ENCODE data around the gene ELAC2. TPM values are rescaled to one million over a fixed set of nuclear protein-coding genes. Genes with fewer than 3 reads are reported as not detected.
A peak's percentile ranks its signal among the peaks of the same experiment; 100 is the strongest.

The ELAC2 gene
- total and polyA plus RNA-seq, 2 of the 4 experiments (the other 2 are of a cell fraction), result 75.2 to 80.7 TPM

DNA sequence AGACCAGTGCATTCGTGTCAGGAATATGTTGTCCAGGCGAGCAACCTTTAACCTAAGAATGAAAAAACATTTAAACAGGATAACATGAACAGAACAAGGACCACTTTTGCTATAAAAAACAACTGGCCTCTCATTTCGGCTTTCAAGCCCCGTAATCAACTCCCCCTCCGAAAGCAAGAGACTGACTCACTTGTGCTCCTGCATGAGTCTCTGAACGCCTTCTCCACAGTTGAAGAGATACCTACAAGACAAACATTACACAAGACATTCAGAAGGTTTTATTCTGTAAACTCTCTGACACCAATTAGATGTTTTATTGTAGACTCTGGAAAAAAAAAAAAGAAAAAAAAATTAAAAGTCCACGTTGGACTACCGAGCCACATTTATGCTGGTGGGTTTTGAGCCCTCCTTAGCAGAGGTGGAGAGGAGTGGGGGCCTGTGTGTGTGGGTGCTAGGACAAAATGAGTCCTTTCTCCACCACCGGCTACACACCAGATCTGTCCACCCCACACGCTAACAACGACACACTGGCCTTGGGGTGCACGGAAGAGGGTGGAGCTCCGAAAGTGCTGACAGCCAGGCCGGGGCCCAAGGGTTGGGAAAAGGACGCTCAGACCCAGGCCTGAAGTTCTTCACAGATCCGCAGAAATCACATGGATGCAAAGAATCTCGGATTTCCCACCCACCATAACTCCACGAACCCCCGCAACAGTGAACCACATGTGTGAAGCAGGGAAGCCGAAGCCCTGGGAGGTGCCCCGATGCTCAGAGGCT is 759 bp downstream of the ELAC2 start:
- ChIA-PET CTCF (no interaction called here), POLR2A (ENCODE audit: unreplicated experiment) (interaction anchor here (0.6 kb wide), 1 partner anchor 29 kb away, joined by 4 read pairs; no protein-coding TSS in a partner anchor)
- Histone ChIP-seq H2BK15ac (ENCODE audit: low read depth, low read length) (no peak overlapping the region), H3K9me1 (ENCODE audit: insufficient read depth, low read length) (no peaks in the 10 kb centered on the region), H3K14ac (replicated peaks; ENCODE audit: low read depth, low read length) (peak overlapping the region; percentile 93), H2BK120ac (ENCODE audit: low read depth, low read length) (no peak overlapping the region; the same call in 1 of the 2 replicates), H3K56ac (ENCODE audit: extremely low read depth, insufficient read depth, low read length) (peak overlapping the region; percentile 57; the same call in 1 of the 2 replicates), H3K18ac (ENCODE audit: low read depth, low read length) (no peak overlapping the region), H2BK5ac (ENCODE audit: low read depth, low read length, poor library complexity, severe bottlenecking) (peak overlapping the region; percentile 42), H4K5ac (ENCODE audit: low read depth, low read length) (peak overlapping the region; percentile 53; the same call in 1 of the 2 replicates), H2AFZ (replicated peaks; ENCODE audit: low read length, poor library complexity) (peak overlapping the region; percentile 97), H4K91ac (ENCODE audit: insufficient read depth, low read depth, low read length) (peak overlapping the region; percentile 65), H4K8ac (ENCODE audit: low read depth in 2 of 2, low read length in 2 of 2) (peak overlapping the region; percentile 53 to 79; a peak in 3 of 4 replicates), H3K4ac (ENCODE audit: low read depth, low read length) (peak overlapping the region; percentile 79), H3K4me1 (ENCODE audit: control insufficient read depth, insufficient read depth, low read length) (no peaks in the 10 kb centered on the region), H3K9me3 (ENCODE audit: control insufficient read depth, insufficient read depth, low read length) (no peaks in the 10 kb centered on the region), H3K23ac (ENCODE audit: low read depth, low read length) (peak overlapping the region; percentile 95), H2BK20ac (ENCODE audit: low read depth, low read length) (no peak overlapping the region), H3K36me3 (ENCODE audit: control insufficient read depth, insufficient read depth, low read length) (peaks cover 20% of the 10 kb centered on the region), H3K9ac (ENCODE audit: low read depth, low read length) (peak overlapping the region; percentile 81), H3K27me3 (ENCODE audit: control insufficient read depth, insufficient read depth, low read length) (no peaks in the 10 kb centered on the region), H3K4me2 (ENCODE audit: low read depth, low read length) (peak overlapping the region; percentile 99), H3K79me1 (ENCODE audit: low read depth in 1 of 2, low read length in 2 of 2) (peaks cover 20 to 21% of the 10 kb centered on the region in 2 experiments), H3K27ac (ENCODE audit: insufficient read depth, low read length) (peak overlapping the region; percentile 57), H2AK5ac (ENCODE audit: low read depth, low read length) (no peak overlapping the region; the same call in 1 of the 2 replicates), H2AK9ac (replicated peaks; ENCODE audit: low read depth, low read length, poor library complexity) (peak overlapping the region; percentile 95), H3K4me3 (ENCODE audit: insufficient read depth, low read depth, low read length) (peak overlapping the region; percentile 65), H4K20me1 (ENCODE audit: insufficient read depth, low read length) (no peaks in the 10 kb centered on the region)
- TF ChIP-seq, protein P1, sequence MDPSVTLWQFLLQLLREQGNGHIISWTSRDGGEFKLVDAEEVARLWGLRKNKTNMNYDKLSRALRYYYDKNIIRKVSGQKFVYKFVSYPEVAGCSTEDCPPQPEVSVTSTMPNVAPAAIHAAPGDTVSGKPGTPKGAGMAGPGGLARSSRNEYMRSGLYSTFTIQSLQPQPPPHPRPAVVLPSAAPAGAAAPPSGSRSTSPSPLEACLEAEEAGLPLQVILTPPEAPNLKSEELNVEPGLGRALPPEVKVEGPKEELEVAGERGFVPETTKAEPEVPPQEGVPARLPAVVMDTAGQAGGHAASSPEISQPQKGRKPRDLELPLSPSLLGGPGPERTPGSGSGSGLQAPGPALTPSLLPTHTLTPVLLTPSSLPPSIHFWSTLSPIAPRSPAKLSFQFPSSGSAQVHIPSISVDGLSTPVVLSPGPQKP (IDR thresholded peaks at IDR 0.05; ENCODE audit: borderline replicate concordance, low read depth, low read length), result no peak
- TF ChIP-seq RAD21 (IDR thresholded peaks at IDR 0.05; ENCODE audit: low read length) (no peak), RCOR1 (IDR thresholded peaks at IDR 0.05; ENCODE audit: insufficient replicate concordance, low read length) (no peak), MAFK (IDR thresholded peaks at IDR 0.05; ENCODE audit: low read depth, low read length) (no peak), CEBPB (IDR thresholded peaks at IDR 0.05; ENCODE audit: low read depth, low read length) (no peak), MXI1 (IDR thresholded peaks at IDR 0.05; ENCODE audit: borderline replicate concordance, low read depth, low read length) (no peak; the same call in 1 of the 2 replicates), POLR2A (IDR thresholded peaks at IDR 0.05; ENCODE audit: low read depth, low read length) (no peak)
- TF ChIP-seq, protein P2, sequence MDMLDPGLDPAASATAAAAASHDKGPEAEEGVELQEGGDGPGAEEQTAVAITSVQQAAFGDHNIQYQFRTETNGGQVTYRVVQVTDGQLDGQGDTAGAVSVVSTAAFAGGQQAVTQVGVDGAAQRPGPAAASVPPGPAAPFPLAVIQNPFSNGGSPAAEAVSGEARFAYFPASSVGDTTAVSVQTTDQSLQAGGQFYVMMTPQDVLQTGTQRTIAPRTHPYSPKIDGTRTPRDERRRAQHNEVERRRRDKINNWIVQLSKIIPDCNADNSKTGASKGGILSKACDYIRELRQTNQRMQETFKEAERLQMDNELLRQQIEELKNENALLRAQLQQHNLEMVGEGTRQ (IDR thresholded peaks at IDR 0.05; ENCODE audit: low read depth, low read length), result no peak
- in situ Hi-C loops (cut with MboI; ENCODE audit: low sequenced_read_pairs) (loop anchor here (25.0 kb wide), 1 partner anchor 505 kb away; no protein-coding TSS in a partner anchor), dilution Hi-C loops (cut with HindIII; ENCODE audit: low sequenced_read_pairs, unreplicated experiment) (no loop called here), intact Hi-C loops (cut with micrococcal nuclease) (no loop called here)
- TSS peak; percentile 40 for BruUV-seq (replicated peaks)
- ATAC-seq (ENCODE audit: low read depth) (peak; percentile 36), DNase-seq (peak; percentile 10)
- 0% methylated on average over 3 of the region's 21 CpGs; no CpG with 5 or more reads in 1 of the 2 experiments for WGBS, 2 experiments (ENCODE audit: extremely low coverage in 2 of 2, insufficient read length in 1 of 2)
